AG04449 (cell line): ENCODE results near the gene UTF1.
"Not testable (repeated sequence)": the region's sequence is repeated elsewhere in the genome, so short reads cannot be mapped to it uniquely, and the experiment has no call there.

Experiments
- CTCF ChIA-PET: fragments of 350-600 bp; formaldehyde crosslinking; extraction: SDS; loops from one replicate; lab custom pipeline; 2021; ENCODE audit warnings: antibody characterized with exemption; lab: Yijun Ruan, JAX
- POLR2A ChIA-PET: fragments of 400-600, 350-600 bp; formaldehyde crosslinking; extraction: SDS; loops from one replicate; lab custom pipeline; 2020; ENCODE audit warnings: antibody characterized with exemption, inconsistent platforms; lab: Yijun Ruan, JAX
- DNase-seq: peaks from one replicate; pipeline ENCODE4 v3.0.0-alpha.2; 2010; ENCODE audit warnings: low read depth, low spot score
- H3K4me3 ChIP-seq: 2 replicates; pipeline ENCODE4 v1.5.1; 2011; ENCODE audit warnings: low read depth, mild to moderate bottlenecking, control low read depth, low read length
- CTCF ChIP-seq: IDR thresholded peaks from one replicate; pipeline ENCODE4 v1.5.1; 2011; ENCODE audit warnings: mild to moderate bottlenecking, moderate library complexity, low read length, control low read depth, inconsistent platforms; ENCODE audit not compliant: insufficient read depth; ENCODE audit errors: missing control alignments

Gene UTF1

GRCh38 chr10:133229265-133230043, 563 bp upstream of the UTF1 start:
- ChIA-PET POLR2A (no interaction called here), CTCF (no interaction called here)
- TF ChIP-seq CTCF: no peak
- no peak overlapping the region for H3K4me3 ChIP-seq
- no peak for DNase-seq

GRCh38 chr10:133230387-133231195, 574 bp downstream of the UTF1 start:
- DNase-seq: no peak
- ChIA-PET CTCF (no interaction called here), POLR2A (no interaction called here)
- no peak overlapping the region for H3K4me3 ChIP-seq
- no peak for TF ChIP-seq CTCF

GRCh38 chr10:133231244-133231945, 1.4 kb downstream of the UTF1 start:
- no peak for TF ChIP-seq CTCF
- POLR2A ChIA-PET: no interaction called here
- DNase-seq: no peak
- H3K4me3 ChIP-seq: no peak overlapping the region
- CTCF ChIA-PET: no interaction called here

- CTCF ChIA-PET: no interaction called here
- no peak for TF ChIP-seq CTCF
- POLR2A ChIA-PET: no interaction called here
- H3K4me3 ChIP-seq: no peak overlapping the region
- no peak for DNase-seq
Observed at GRCh38 chr10:133231946-133232574, 2.0 kb downstream of the UTF1 start.

- POLR2A ChIA-PET, H3K4me3 ChIP-seq, CTCF ChIA-PET, DNase-seq: not testable (repeated sequence)
Observed at GRCh38 chr10:133234796-133235195, 4.8 kb downstream of the UTF1 start.

- ChIA-PET CTCF (no interaction called here), POLR2A (no interaction called here)
- no peak for TF ChIP-seq CTCF
- no peak overlapping the region for H3K4me3 ChIP-seq
- DNase-seq: no peak
Observed at GRCh38 chr10:133235265-133235855, 5.3 kb downstream of the UTF1 start.
